ENCODE data around the gene SYCP2L.

DNA sequence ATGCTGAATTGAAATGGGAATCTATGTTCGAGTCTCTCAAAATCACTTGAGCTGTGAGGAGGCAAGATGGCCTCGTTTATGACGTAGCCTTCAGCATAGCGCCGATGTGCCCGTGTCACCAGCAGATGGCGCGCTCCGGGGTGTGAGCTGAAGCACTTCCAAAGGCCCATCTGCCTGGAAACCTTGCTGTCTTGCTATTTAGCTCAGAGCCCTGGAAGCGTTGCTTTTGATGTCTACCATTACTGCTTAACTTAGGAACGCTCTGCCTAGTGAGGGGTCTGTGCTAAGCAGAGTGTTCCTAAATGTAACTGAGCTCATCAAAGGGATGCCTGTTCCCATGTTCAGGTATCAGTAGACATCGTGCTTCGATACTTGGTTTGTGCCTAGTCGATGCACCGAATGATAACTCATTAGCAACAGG is 67.7 kb downstream of the SYCP2L start:
- TF ChIP-seq, protein P1, sequence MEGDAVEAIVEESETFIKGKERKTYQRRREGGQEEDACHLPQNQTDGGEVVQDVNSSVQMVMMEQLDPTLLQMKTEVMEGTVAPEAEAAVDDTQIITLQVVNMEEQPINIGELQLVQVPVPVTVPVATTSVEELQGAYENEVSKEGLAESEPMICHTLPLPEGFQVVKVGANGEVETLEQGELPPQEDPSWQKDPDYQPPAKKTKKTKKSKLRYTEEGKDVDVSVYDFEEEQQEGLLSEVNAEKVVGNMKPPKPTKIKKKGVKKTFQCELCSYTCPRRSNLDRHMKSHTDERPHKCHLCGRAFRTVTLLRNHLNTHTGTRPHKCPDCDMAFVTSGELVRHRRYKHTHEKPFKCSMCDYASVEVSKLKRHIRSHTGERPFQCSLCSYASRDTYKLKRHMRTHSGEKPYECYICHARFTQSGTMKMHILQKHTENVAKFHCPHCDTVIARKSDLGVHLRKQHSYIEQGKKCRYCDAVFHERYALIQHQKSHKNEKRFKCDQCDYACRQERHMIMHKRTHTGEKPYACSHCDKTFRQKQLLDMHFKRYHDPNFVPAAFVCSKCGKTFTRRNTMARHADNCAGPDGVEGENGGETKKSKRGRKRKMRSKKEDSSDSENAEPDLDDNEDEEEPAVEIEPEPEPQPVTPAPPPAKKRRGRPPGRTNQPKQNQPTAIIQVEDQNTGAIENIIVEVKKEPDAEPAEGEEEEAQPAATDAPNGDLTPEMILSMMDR (IDR thresholded peaks at IDR 0.05 in 4 of 5, conservative IDR thresholded peaks at IDR 0.05 in 1 of 5): peak in 4 of 5 experiments; percentile 16 to 52 (median 44)
- TF ChIP-seq POLR2A (IDR thresholded peaks at IDR 0.05): no peak
